HepG2 (cell line): ENCODE results near the gene UGT1A7. TPM values are rescaled to one million over a fixed set of nuclear protein-coding genes. Genes with fewer than 3 reads are reported as not detected.

ENCODE experiments used
- DZIP1 ChIP-seq: sonication (generic); formaldehyde crosslinking; IDR thresholded peaks from 2 replicates; pipeline ENCODE4 v1.5.0; 2020; ENCODE audit warnings: mild to moderate bottlenecking, missing genetic modification reagents
- ZBED4 ChIP-seq: sonication (generic); formaldehyde crosslinking; IDR thresholded peaks from 2 replicates; pipeline ENCODE4 v1.4.0; 2020; ENCODE audit warnings: missing genetic modification reagents, borderline replicate concordance
- ZNF318 ChIP-seq: sonication (generic); formaldehyde crosslinking; IDR thresholded peaks from 2 replicates; pipeline ENCODE4 v1.4.0; 2020; ENCODE audit warnings: mild to moderate bottlenecking, missing genetic modification reagents
- ZNF543 ChIP-seq: sonication (generic); formaldehyde crosslinking; IDR thresholded peaks from 2 replicates; pipeline ENCODE4 v1.4.0; 2020; ENCODE audit warnings: mild to moderate bottlenecking, missing genetic modification reagents
- polyA plus RNA-seq, 8 experiments: library from polyadenylated mRNA; depleted of rRNA in 3 of 8; stranded (reverse) in 7 of 8; unstranded in 1 of 8; fragments of >200 nt; fragmentation: Illumina TruSeq in 4 of 8; extraction: Trizol in 4 of 8; gene quantifications; 2 replicates each; pipeline versions ENCODE4 v1.2.1 to v1.2.3, GENCODE V29; 2011 to 2016; ENCODE audit warnings: low read depth in 4 of 8, missing spikeins in 1 of 8, mixed read lengths in 1 of 8; ENCODE audit not compliant: insufficient read depth in 1 of 8
- total RNA-seq, 5 experiments: library from RNA; depleted of rRNA; stranded (reverse); fragments of >200 nt; fragmentation: Illumina TruSeq; extraction: Trizol; gene quantifications; 2 replicates each; pipeline ENCODE4 v1.2.3, GENCODE V29; 2016; ENCODE audit warnings: low read depth in 1 of 5

The UGT1A7 gene
- total and polyA plus RNA-seq, 2 of the 13 experiments (the other 11 are each of a cell fraction or from before 2014, with no cell fraction given) = not detected

- TF ChIP-seq ZNF318 (CRISPR knock-in tag) (no peak), ZBED4 (CRISPR knock-in tag) (no peak), DZIP1 (CRISPR knock-in tag) (no peak), ZNF543 (CRISPR knock-in tag) (no peak)
These were observed 138.4 kb downstream of the UGT1A7 start (continued) for GRCh38 chr2:233819884-233820773.
